CD8-positive, alpha-beta memory T cell (primary cell): ENCODE results near the gene DPCD. TPM values are rescaled to one million over a fixed set of nuclear protein-coding genes. Genes with fewer than 3 reads are reported as not detected.

Experiments
- CTCF ChIA-PET: fragments of 350-600 bp; sonication (Branson Sonifier 250); formaldehyde crosslinking; loops from one replicate; lab custom pipeline; 2021; ENCODE audit warnings: antibody characterized with exemption; lab: Charles Lee
- POLR2A ChIA-PET: fragments of 350-600 bp; sonication (Branson Sonifier 250); formaldehyde crosslinking; loops from one replicate; lab custom pipeline; 2021; ENCODE audit warnings: antibody characterized with exemption; lab: Charles Lee
- DNase-seq, 5 donors: peaks; one replicate each; pipeline versions ENCODE4 v3.0.0 to v3.0.0-alpha.2; 2020 to 2022; ENCODE audit warnings: mixed read lengths in 1 of 5
- H3K27ac ChIP-seq: one replicate; pipeline ENCODE4 v1.7.0; 2013; ENCODE audit warnings: low read depth, mild to moderate bottlenecking, low read length, moderate library complexity
- H3K27me3 ChIP-seq: 2 replicates; pipeline ENCODE4 v1.7.0; 2013; ENCODE audit warnings: low read length, mild to moderate bottlenecking; ENCODE audit not compliant: insufficient read depth, poor library complexity, severe bottlenecking
- H3K36me3 ChIP-seq: 2 replicates; pipeline ENCODE4 v1.7.0; 2013; ENCODE audit warnings: mild to moderate bottlenecking, low read length, moderate library complexity; ENCODE audit not compliant: insufficient read depth
- H3K4me1 ChIP-seq: 2 replicates; pipeline ENCODE4 v1.7.0; 2013; ENCODE audit warnings: mild to moderate bottlenecking, low read length, moderate library complexity; ENCODE audit not compliant: insufficient read depth
- H3K4me3 ChIP-seq: 2 replicates; pipeline ENCODE4 v1.7.0; 2013; ENCODE audit warnings: mild to moderate bottlenecking, low read length
- H3K9me3 ChIP-seq: 2 replicates; pipeline ENCODE4 v1.7.0; 2013; ENCODE audit warnings: mild to moderate bottlenecking, low read length
- H3K27ac Mint-ChIP-seq, 8 donors: one replicate each; pipeline ENCODE4 v1.8.0; 2020 to 2021; ENCODE audit warnings: mixed read lengths in 8 of 8, mild to moderate bottlenecking in 6 of 8, inconsistent platforms in 3 of 8, moderate library complexity in 3 of 8
- H3K27me3 Mint-ChIP-seq, 2 donors: one replicate each; pipeline ENCODE4 v1.8.0; 2020 to 2021; ENCODE audit warnings: mixed read lengths in 2 of 2, mild to moderate bottlenecking in 1 of 2, moderate library complexity in 1 of 2
- H3K36me3 Mint-ChIP-seq, 3 donors: one replicate each; pipeline ENCODE4 v1.8.0; 2020 to 2021; ENCODE audit warnings: mixed read lengths in 3 of 3, inconsistent platforms in 1 of 3, mild to moderate bottlenecking in 1 of 3
- H3K4me1 Mint-ChIP-seq, 3 donors: one replicate each; pipeline ENCODE4 v1.8.0; 2020 to 2021; ENCODE audit warnings: mixed read lengths in 3 of 3, inconsistent platforms in 1 of 3, mild to moderate bottlenecking in 1 of 3
- H3K4me3 Mint-ChIP-seq, 7 donors: one replicate each; pipeline ENCODE4 v1.8.0; 2020 to 2021; ENCODE audit warnings: mixed read lengths in 7 of 7, mild to moderate bottlenecking in 6 of 7, moderate library complexity in 4 of 7, inconsistent platforms in 2 of 7
- H3K9me3 Mint-ChIP-seq, 5 donors: one replicate each; pipeline ENCODE4 v1.8.0; 2020 to 2022; ENCODE audit warnings: mixed read lengths in 5 of 5, mild to moderate bottlenecking in 3 of 5, moderate library complexity in 2 of 5, inconsistent platforms in 1 of 5
- polyA plus RNA-seq: library from polyadenylated mRNA; unstranded; fragments of 300-500 nt; fragmentation: Illumina TruSeq; gene quantifications from one replicate; pipeline ENCODE4 v1.2.3, GENCODE V29; 2021
- total RNA-seq, 2 experiments: library from RNA; stranded (reverse); gene quantifications; one replicate each; pipeline ENCODE4 v1.2.3, GENCODE V29; 2021

The DPCD gene
- total and polyA plus RNA-seq, 3 experiments from 2014 or later: 0.75 to 22.6 (median 21.0) TPM

DNA sequence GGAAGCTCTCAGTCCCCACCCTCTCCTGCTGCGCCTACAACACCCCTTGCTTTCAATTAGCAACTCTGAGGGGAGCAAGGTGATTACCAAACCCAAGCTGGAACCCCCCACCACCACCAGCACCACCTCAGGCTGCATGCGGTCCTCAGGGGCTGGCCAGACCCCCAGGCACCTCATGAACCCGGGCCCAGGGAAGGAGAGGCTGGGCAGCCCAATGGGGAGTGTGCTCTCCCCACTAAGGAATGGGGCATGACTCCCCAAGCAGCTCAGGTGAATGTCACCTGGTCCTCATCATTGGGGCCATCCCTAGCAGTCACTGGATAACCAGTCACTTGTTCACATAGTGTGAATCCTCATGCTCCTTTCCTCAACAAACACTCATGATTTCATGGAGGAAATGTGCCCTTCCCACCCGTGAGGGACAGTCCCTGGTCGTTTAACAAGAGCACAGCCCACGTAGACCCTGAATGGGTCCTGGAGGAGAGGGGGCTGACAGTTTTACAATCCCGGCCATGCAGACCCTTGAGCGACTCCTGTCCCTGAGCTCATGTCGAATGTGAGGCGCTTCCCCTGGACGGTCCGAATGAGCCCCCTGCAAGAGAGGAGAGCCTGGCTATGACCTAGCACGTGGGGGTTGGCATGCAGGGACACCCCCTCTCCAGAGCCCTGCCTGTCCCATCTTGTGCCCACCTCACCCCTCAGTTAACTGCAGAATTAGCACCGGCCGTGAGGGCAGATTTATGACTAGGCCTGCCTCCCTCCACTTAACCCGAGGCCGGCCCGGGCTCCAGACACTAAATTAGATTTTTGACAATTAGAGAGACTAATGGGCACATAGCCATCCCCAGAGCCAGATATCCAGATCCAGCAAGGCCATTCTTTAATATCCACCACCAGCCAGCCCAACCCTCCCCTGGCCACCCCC lies 29.2 kb upstream of the DPCD start:
- H3K4me3 ChIP-seq: no peak overlapping the region
- no peak overlapping the region for H3K27ac ChIP-seq
- no peaks in the 10 kb centered on the region for H3K9me3 Mint-ChIP-seq
- no peaks in the 10 kb centered on the region for H3K36me3 ChIP-seq
- ChIA-PET CTCF (interaction anchor here (1.5 to 1.7 kb wide), 2 partner anchors 11 kb away, joined by 7 to 10 read pairs; no protein-coding TSS in a partner anchor), POLR2A (no interaction called here)
- H3K9me3 ChIP-seq: no peaks in the 10 kb centered on the region
- peaks cover 12 to 17% of the 10 kb centered on the region in 2 donors for H3K27me3 Mint-ChIP-seq
- H3K36me3 Mint-ChIP-seq: peaks cover 0 to 13% (median 8%) of the 10 kb centered on the region in 3 donors
- peak overlapping the region in 1 of 8 donors; percentile 58 for H3K27ac Mint-ChIP-seq
- no peak for DNase-seq
- no peak overlapping the region for H3K4me3 Mint-ChIP-seq
- peaks cover 19 to 21% (median 20%) of the 10 kb centered on the region in 3 donors for H3K4me1 Mint-ChIP-seq
- no peaks in the 10 kb centered on the region for H3K27me3 ChIP-seq
- H3K4me1 ChIP-seq: peaks cover 10% of the 10 kb centered on the region

DNA sequence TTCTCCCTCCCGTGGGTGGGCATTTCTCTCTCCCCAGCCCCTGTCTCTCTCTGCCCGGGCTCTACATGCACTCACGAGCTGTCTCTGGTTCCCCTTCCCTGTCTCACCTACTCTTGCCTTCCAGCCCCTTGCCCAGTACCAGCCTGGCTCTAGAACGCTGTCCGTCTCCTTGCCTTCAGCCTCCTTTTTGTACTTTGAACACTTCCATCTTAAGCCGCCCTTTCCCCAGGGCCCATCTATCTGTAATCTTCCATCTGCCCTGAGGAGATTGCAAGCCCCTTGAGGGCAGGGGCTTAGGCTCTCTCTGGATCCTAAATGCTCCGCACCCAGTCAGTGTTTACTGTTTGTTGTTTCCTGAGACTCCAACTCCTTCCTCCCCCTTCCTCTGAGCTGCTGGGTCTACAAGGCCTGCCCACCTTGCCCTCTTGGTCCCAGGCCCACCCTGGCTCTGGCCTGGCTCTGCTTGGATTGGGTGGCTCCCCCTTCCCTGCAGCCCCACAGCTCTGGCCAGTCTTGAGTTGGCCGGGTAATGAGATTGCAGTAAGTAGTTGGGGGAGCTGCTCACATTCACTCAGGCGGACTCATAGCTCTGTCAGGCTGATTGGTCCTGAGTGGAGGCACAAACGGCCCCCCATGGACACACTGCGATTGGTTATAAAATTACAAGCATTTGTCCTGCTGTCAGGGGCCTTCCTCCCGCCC lies 28.4 kb upstream of the DPCD start:
- Mint-ChIP-seq H3K4me3 (no peak overlapping the region), H3K4me1 (peaks cover 19 to 21% (median 20%) of the 10 kb centered on the region in 3 donors), H3K27me3 (peaks cover 14 to 22% of the 10 kb centered on the region in 2 donors), H3K36me3 (peaks cover 0 to 6% (median 0%) of the 10 kb centered on the region in 3 donors), H3K27ac (peak overlapping the region in 1 of 8 donors; percentile 17), H3K9me3 (no peaks in the 10 kb centered on the region)
- ChIA-PET CTCF (interaction anchor here (1.7 to 1.9 kb wide), 2 partner anchors 10 to 346 kb away, joined by 6 to 10 read pairs; no protein-coding TSS in a partner anchor), POLR2A (no interaction called here)
- DNase-seq: no peak
- H3K4me1 ChIP-seq: peaks cover 10% of the 10 kb centered on the region
- H3K4me3 ChIP-seq: no peak overlapping the region
- no peaks in the 10 kb centered on the region for H3K27me3 ChIP-seq
- H3K36me3 ChIP-seq: no peaks in the 10 kb centered on the region
- no peaks in the 10 kb centered on the region for H3K9me3 ChIP-seq
- H3K27ac ChIP-seq: no peak overlapping the region

DNA sequence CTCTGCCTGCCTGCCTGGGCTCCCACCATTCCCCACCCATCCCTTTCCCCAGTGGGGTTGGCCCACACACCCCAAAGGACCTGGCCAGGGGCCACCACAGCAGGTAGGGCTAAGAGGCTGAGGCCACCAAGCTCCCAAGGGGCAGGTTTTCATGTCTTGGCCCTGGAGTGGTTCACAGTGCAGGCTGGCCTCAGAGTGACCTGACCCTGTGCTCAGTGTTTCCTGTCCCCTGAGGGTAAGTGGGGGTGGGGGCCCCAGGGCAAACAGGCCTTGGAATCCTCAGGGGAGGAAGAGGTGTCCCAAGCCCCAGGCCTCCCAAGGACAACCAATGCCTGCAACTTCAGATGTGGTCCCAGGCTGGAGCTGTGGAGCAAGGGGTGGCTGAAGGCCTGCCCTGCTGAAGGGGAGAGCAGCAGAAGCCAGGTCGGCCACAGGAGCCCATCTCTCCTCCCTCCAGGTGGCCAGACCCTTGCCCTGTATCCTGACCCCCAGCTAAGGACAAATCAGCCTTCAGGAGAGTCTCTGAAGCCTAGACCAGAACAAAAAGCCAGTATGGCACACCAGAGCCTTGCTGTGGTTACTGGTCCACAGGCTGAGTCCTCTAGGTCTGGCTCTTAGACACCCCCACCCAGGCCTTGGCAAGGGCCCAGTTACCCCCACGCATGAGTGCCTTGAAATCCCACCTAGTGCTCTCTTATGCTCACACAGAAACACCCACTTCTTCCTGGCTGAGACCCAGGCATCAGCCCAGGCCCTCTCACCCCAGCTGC lies 27.6 kb upstream of the DPCD start:
- Mint-ChIP-seq H3K4me1 (peaks cover 19 to 21% (median 20%) of the 10 kb centered on the region in 3 donors), H3K9me3 (no peaks in the 10 kb centered on the region), H3K27me3 (peaks cover 20 to 29% of the 10 kb centered on the region in 2 donors), H3K36me3 (peaks cover 0 to 1% (median 0%) of the 10 kb centered on the region in 3 donors), H3K27ac (no peak overlapping the region), H3K4me3 (no peak overlapping the region)
- no peak for DNase-seq
- peaks cover 3% of the 10 kb centered on the region for H3K27me3 ChIP-seq
- no peaks in the 10 kb centered on the region for H3K9me3 ChIP-seq
- no peak overlapping the region for H3K27ac ChIP-seq
- H3K4me1 ChIP-seq: peaks cover 10% of the 10 kb centered on the region
- no peaks in the 10 kb centered on the region for H3K36me3 ChIP-seq
- CTCF ChIA-PET: interaction anchor here (1.7 to 1.9 kb wide), 2 partner anchors 10 to 347 kb away, joined by 6 to 10 read pairs; no protein-coding TSS in a partner anchor
- POLR2A ChIA-PET: no interaction called here
- no peak overlapping the region for H3K4me3 ChIP-seq

DNA sequence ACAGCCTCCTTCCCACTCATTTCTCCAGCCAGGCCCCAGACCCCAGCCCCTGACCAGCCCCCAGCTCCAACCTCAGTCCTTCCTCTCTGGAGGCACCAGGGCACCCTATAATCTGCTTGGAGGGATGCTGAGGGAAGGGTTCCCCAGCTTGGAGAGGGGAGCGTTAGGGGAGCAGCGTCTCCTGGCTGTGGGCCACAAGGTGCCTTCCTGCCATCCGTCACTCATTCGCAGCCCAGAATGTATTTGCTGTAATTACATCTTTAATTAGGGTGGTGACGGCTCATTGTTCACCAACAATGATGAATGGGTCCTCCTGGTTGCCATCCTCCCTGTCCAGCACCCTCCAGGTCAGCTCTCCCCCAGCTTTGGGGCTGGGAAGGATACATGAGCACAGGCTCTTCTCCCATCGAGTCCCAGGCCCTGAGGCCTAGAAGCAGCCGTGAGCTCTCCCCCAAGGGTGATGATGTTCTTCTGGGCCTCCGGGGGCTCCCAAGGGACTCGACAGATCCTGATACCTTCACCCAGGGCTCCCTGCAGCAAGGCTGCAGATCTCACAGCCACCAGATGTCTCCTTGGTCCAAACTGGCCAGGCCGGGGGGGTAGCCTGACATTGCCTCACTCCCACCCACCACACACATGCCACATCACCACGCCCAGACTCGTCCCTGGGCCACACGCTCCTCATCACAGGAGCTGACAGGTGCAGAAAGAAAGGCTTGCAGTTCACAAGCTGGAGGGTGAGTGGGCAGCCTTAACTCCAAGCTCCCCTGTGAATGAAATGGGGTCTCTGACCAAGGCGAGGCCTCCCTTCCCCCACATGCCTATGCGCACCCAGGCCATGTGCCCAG lies 26.8 kb upstream of the DPCD start:
- no peak overlapping the region for H3K4me3 ChIP-seq
- DNase-seq: no peak
- no peaks in the 10 kb centered on the region for H3K36me3 Mint-ChIP-seq
- H3K27me3 ChIP-seq: peaks cover 3% of the 10 kb centered on the region
- H3K27ac Mint-ChIP-seq: no peak overlapping the region
- H3K4me3 Mint-ChIP-seq: no peak overlapping the region
- H3K27me3 Mint-ChIP-seq: peaks cover 25 to 34% of the 10 kb centered on the region in 2 donors
- ChIA-PET POLR2A (no interaction called here), CTCF (interaction anchor here (1.9 kb wide), 1 partner anchor 348 kb away, joined by 6 read pairs; no protein-coding TSS in a partner anchor)
- H3K4me1 ChIP-seq: peaks cover 10% of the 10 kb centered on the region
- H3K27ac ChIP-seq: no peak overlapping the region
- no peaks in the 10 kb centered on the region for H3K9me3 ChIP-seq
- no peaks in the 10 kb centered on the region for H3K36me3 ChIP-seq
- peaks cover 21 to 22% (median 21%) of the 10 kb centered on the region in 3 donors for H3K4me1 Mint-ChIP-seq
- no peaks in the 10 kb centered on the region for H3K9me3 Mint-ChIP-seq

DNA sequence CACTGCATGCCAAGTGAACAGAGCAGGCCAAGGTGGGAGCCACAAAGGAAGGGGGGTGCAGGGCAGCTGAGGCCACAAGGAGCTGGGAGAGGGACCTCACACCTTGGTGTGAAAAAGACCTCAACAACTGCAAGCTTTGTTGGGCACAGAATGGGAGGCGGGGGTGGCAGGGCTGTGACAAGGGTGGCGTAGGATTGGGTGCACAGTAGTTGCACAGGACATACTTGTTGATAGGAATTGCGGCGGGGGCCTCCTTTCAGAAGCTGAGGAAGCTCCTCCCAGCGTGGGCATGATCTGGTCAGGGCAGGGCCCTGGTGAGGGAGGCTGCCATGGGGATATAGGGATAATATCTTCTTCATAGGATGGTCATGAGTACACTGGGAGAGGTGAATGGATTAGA lies 25.9 kb upstream of the DPCD start:
- Mint-ChIP-seq H3K4me3 (no peak overlapping the region), H3K36me3 (no peaks in the 10 kb centered on the region), H3K27ac (peak overlapping the region in 1 of 8 donors; percentile 64), H3K9me3 (no peaks in the 10 kb centered on the region), H3K27me3 (peaks cover 32 to 42% of the 10 kb centered on the region in 2 donors), H3K4me1 (peaks cover 24 to 27% (median 25%) of the 10 kb centered on the region in 3 donors)
- Histone ChIP-seq H3K9me3 (no peaks in the 10 kb centered on the region), H3K27ac (no peak overlapping the region), H3K27me3 (peaks cover 8% of the 10 kb centered on the region), H3K4me1 (peaks cover 10% of the 10 kb centered on the region), H3K4me3 (no peak overlapping the region), H3K36me3 (no peaks in the 10 kb centered on the region)
- peak in 1 of 5 donors; percentile 32 for DNase-seq
- ChIA-PET CTCF (no interaction called here), POLR2A (no interaction called here)

DNA sequence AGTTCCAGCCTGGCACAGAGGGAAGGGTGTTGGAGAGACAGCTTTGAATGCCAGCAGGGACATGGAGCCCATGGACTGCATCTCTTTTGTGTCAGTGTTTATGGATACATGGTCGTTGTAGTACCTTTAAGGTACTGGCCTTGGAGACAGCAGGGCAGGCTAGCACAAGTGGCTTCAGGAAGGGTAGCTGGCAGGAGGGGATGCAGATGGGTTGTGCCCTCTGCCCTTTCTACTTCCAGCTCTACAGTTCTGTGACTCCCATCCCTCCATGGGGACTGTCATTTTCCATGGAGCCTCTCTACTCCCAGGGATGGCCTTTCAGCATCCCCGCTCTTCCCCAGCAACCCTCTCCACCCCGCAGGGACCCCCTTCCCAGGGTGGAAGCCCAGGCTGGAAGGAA lies 25.1 kb upstream of the DPCD start:
- ChIA-PET CTCF (no interaction called here), POLR2A (interaction anchor here (0.5 kb wide), 1 partner anchor 359 kb away, joined by 3 read pairs; no protein-coding TSS in a partner anchor)
- peak in 1 of 5 donors; percentile 24 for DNase-seq
- Histone ChIP-seq H3K36me3 (no peaks in the 10 kb centered on the region), H3K9me3 (no peaks in the 10 kb centered on the region), H3K4me1 (peaks cover 5% of the 10 kb centered on the region), H3K27me3 (peaks cover 16% of the 10 kb centered on the region), H3K4me3 (no peak overlapping the region), H3K27ac (no peak overlapping the region)
- H3K36me3 Mint-ChIP-seq: no peaks in the 10 kb centered on the region
- peaks cover 21 to 22% (median 21%) of the 10 kb centered on the region in 3 donors for H3K4me1 Mint-ChIP-seq
- no peak overlapping the region for H3K27ac Mint-ChIP-seq
- H3K4me3 Mint-ChIP-seq: no peak overlapping the region
- H3K9me3 Mint-ChIP-seq: no peaks in the 10 kb centered on the region
- H3K27me3 Mint-ChIP-seq: peaks cover 36 to 50% of the 10 kb centered on the region in 2 donors
